DMS 273 (cell line): Measurements from ENCODE around the gene CDK4.
"Not testable (repeated sequence)": the region's sequence is repeated elsewhere in the genome, so short reads cannot be mapped to it uniquely, and the experiment has no call there.

Experiments used
- DNase-seq: peaks from one replicate; lab custom pipeline; 2025; ENCODE audit not compliant: unreplicated experiment; lab: John Stamatoyannopoulos, UW

CDK4 gene

GRCh38 chr12:57751788-57752667 is at the start of gene CDK4:
TSS of gene CDK4 (minus strand) at chr12:57752310. CDS start at chr12:57751717, 593 bp downstream.
- DNase-seq = peak; percentile 99

GRCh38 chr12:57800965-57801364 is 48.9 kb upstream of the CDK4 start:
- no peak for DNase-seq

DNA sequence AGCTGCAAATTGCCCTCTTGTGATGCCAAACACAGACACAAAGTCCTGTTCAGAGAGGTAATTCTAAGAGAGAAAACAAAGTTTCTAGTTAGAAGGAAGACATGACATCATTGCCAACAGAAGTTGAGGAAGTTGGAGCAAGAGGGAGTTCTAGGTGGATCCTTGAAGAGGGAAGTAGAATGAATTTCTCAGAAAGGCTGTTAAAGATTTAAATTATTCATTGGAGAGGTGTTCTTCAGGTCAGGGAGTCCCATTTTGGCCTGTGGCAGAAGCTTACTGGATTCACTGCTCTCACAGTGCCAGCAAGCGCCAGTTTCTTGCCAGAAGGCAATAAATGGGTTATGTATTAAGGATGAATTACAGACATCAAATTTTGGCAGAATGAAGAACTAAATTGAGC is 45.8 kb upstream of the CDK4 start:
- DNase-seq = no peak

- no peak for DNase-seq
Observed at GRCh38 chr12:57796996-57797395, 44.9 kb upstream of the CDK4 start.

- DNase-seq = no peak
Observed at GRCh38 chr12:57795354-57795753, 43.2 kb upstream of the CDK4 start.

- no peak for DNase-seq
Observed at GRCh38 chr12:57793920-57794319, 41.8 kb upstream of the CDK4 start.

DNA sequence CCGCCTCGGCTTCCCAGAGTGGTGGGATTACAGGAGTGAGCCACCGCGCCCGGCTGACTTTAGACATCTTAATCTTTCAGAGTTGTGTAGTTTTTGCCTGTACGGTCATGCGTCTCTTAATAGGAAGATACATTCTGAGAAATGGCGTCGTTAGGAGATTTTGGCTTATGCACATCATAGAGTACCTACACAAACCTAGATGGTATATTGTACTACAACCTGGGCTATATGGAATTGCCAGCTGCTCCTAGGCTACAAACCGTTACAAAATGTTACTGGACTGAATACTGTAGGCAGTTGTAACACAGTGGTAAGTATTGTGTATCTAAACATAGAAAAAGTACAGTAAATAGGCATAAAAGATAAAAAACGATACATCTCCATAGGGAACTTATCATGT is 31.8 kb upstream of the CDK4 start:
- DNase-seq = no peak

DNA sequence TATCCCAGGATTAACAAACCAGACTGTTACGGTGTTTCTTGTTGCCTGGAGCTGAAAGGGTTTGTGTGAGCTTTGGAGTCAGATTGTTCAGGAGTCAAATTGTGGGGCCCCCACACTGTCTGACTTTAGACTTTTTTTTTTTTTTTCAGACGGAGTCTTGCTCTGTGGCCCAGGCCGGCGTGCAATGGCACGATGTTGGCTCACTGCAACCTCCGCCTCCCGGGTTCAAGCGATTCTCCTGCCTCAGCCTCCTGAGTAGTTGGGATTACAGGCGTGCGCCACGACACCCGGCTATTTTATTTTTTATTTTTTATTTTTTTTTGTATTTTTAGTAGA is 31.3 kb upstream of the CDK4 start:
- no peak for DNase-seq

GRCh38 chr12:57782608-57783465 is 30.7 kb upstream of the CDK4 start, which contains the start of gene TSFM:
TSS of gene TSFM (plus strand) at chr12:57782787. CDS start at chr12:57782802, 15 bp downstream.
- peak; percentile 96 for DNase-seq

GRCh38 chr12:57782243-57782607 is 30.1 kb upstream of the CDK4 start:
- DNase-seq = no peak

GRCh38 chr12:57781801-57782200 is 29.7 kb upstream of the CDK4 start:
- DNase-seq = no peak

- DNase-seq = no peak
Observed at GRCh38 chr12:57781244-57781643, 29.1 kb upstream of the CDK4 start.

DNA sequence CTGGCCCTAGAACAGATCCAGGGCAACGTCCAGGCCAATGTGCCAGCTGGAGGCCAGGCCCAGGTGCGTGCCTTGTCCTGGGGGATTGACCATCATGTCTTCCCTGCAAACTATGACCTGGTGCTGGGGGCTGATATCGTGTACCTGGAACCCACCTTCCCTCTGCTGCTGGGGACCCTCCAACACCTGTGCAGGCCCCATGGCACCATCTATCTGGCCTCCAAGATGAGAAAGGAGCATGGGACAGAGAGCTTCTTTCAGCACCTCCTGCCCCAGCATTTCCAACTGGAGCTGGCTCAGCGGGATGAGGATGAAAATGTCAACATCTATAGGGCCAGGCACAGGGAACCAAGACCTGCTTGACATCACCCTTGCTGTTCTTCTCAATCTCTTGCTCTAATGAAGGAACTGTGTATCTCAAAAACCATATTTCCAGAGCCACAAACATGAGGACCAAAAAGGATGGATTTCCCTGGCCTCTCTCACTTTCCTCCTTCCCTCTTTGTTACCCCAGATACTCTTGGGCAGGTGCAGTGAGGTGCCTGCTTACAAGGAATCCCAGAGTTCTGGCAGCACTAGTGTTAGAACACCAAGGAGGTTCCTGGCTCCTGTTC is 28.3 kb upstream of the CDK4 start:
- DNase-seq = no peak

DNA sequence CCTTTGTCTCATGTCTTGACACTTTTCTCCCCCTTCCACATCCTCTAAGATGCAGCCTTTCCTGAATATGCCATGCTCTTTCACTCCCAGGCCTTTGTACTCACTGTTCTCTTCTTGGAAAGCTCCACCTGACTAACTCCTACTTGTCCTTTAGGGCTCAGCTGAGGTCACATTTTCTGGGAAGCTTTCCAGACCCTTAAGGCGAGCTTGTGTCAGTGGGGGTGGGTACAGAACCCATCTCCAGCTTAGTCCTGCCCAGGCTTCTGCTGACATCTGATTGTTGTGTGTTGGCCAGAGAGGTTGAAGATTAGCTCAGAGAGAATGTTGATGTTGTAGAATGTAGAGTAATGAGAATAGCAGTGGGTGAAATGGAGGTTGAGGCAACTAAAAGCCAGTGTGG is 27.6 kb upstream of the CDK4 start:
- no peak for DNase-seq

- DNase-seq = no peak
Observed at GRCh38 chr12:57777911-57778310, 25.8 kb upstream of the CDK4 start.

DNA sequence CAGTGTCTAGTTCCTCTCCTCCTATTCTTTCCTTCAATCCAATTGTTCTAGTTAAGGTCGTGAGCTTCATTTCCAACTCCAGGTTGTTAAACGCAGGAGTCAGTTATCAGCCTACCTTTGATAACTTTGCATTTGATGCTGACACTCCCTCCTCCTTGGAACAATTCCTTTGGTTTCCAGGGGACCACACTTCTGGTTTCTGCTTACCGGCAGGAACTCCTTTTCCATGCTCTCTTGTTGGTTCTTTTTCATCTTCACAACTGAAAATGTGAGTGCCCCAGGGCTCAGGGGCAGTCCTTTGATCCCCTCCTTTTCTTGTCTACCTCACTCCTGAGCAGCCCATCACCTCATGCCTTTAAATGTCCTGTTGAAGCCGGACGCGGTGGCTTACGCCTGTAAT is 25.3 kb upstream of the CDK4 start:
- DNase-seq = no peak

DNA sequence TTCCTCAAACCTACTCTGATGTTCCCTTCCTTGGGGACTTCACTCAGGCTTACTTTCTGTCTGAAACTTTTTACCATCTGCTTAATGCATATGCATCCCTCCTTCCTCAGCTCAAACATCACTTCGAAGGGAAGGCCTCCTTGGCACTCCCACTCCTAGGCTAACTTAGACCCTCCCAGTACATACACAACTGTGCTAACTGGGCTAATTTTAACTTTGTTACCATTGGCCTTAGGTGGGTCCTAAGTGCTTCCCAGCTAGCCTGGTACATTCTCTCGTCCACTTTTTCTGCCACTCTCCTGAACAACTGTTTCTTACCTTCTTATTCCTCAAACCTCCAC is 24.1 kb upstream of the CDK4 start:
- no peak for DNase-seq

- no peak for DNase-seq
Observed at GRCh38 chr12:57775563-57776246, 23.6 kb upstream of the CDK4 start.

DNA sequence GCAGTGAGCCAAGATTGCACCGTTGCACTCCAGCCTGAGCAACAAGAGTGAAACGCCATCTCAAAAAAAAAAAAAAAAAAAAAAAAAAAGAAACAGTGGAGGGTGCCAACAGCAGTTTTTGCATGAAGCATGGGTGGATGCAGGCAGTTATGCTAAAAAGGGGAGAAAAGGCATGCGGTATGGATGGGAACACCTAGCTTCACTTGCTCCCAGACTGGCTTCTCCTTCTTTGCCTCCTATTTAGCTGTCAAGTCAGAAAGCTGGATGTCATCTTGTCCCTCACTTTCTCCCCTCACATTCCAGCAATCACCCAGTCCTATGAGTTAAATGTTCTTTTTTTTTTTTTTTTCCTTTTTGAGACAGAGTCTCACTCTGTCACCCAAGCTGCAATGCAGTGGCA is 22.9 kb upstream of the CDK4 start:
- DNase-seq = no peak

DNA sequence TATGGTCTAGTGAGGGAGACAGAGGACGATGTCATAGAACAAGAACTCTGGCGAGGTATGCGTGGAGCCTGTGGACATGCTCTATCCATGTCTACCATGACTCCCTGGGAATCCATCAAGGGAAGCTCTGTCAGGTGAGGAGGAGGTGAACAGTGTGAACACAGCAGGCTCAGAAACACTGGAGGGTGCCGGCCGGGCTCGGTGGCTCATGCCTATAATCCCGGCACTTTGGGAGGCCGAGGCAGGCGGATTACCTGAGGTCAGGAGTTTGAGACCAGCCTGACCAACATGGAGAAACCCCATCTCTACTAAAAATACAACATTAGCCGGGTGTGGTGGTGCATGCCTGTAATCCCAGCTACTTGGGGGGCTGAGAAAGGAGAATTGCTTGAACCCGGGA is 22.5 kb upstream of the CDK4 start:
- not testable (repeated sequence) for DNase-seq
